Panc1 (cell line): ENCODE data around the gene NHEJ1. TPM values are rescaled to one million over a fixed set of nuclear protein-coding genes. Genes with fewer than 3 reads are reported as not detected.

Source experiments
- ATAC-seq: fragments of 200-7000 bp; cut with Tn5 transposase; 2 replicates; pipeline ENCODE4 v1.9.1; 2020; ENCODE audit warnings: mild to moderate bottlenecking, moderate library complexity
- BruUV-seq: library from RNA; stranded (reverse); fragments of 400-500 nt; replicated peaks from 2 replicates; lab custom pipeline; 2021; lab: Mats Ljungman, UMichigan
- CTCF ChIA-PET: fragments of 300-600 bp; sonication (Branson Sonifier 250); formaldehyde crosslinking; loops from one replicate; lab custom pipeline; 2022; ENCODE audit warnings: antibody characterized with exemption; lab: Charles Lee
- POLR2A ChIA-PET: fragments of 300-600 bp; sonication (Branson Sonifier 250); formaldehyde crosslinking; loops from one replicate; lab custom pipeline; 2022; ENCODE audit warnings: antibody characterized with exemption; lab: Charles Lee
- DNase-seq: peaks from one replicate; pipeline ENCODE4 v3.0.0-alpha.2; 2010; ENCODE audit warnings: low read depth, low spot score
- H3K27ac ChIP-seq: 2 replicates; pipeline ENCODE4 v1.5.1; 2011; ENCODE audit warnings: mild to moderate bottlenecking, low read length, inconsistent platforms
- H3K27me3 ChIP-seq: fragments of 200-500 bp; sonication (Bioruptor generic); 2 replicates; pipeline ENCODE4 v1.6.0; 2014; ENCODE audit warnings: low read length, inconsistent platforms; ENCODE audit not compliant: control insufficient read depth, insufficient read depth
- H3K36me3 ChIP-seq: fragments of 200-500 bp; sonication (Bioruptor generic); 2 replicates; pipeline ENCODE4 v1.5.1; 2014; ENCODE audit warnings: inconsistent platforms, mild to moderate bottlenecking, low read length, moderate library complexity; ENCODE audit not compliant: control insufficient read depth, insufficient read depth
- H3K4me1 ChIP-seq: 2 replicates; pipeline ENCODE4 v1.5.1; 2011; ENCODE audit warnings: inconsistent platforms, mild to moderate bottlenecking, low read length, moderate library complexity; ENCODE audit not compliant: control insufficient read depth, insufficient read depth
- H3K4me3 ChIP-seq, 2 experiments: 2 replicates each; pipeline ENCODE4 v1.5.1; 2011 to 2012; ENCODE audit warnings: low read depth in 2 of 2, low read length in 2 of 2, mild to moderate bottlenecking in 2 of 2, inconsistent platforms in 1 of 2, moderate library complexity in 1 of 2
- H3K9me3 ChIP-seq: fragments of 200-500 bp; sonication (Bioruptor generic); 2 replicates; pipeline ENCODE4 v1.5.1; 2014; ENCODE audit warnings: low read depth, mild to moderate bottlenecking, inconsistent platforms, low read length, moderate library complexity; ENCODE audit not compliant: control insufficient read depth, insufficient read depth
- CTCF ChIP-seq: fragments of 450-650 bp; IDR thresholded peaks from 2 replicates; pipeline ENCODE4 v1.5.1; 2017; ENCODE audit warnings: mild to moderate bottlenecking
- POLR2AphosphoS5 ChIP-seq: IDR thresholded peaks from 2 replicates; pipeline ENCODE4 v1.6.1; 2012; ENCODE audit warnings: mild to moderate bottlenecking, low read depth, low read length, moderate library complexity
- REST ChIP-seq, 2 experiments: IDR thresholded peaks; 2 replicates each; pipeline ENCODE4 v1.6.1; 2011 to 2012; ENCODE audit warnings: low read depth in 2 of 2, control low read depth in 1 of 2, low read length in 1 of 2, mild to moderate bottlenecking in 1 of 2, moderate library complexity in 1 of 2; ENCODE audit not compliant: insufficient read depth in 1 of 2
- SIN3A ChIP-seq: IDR thresholded peaks from 2 replicates; pipeline ENCODE4 v1.6.1; 2012; ENCODE audit warnings: low read depth, mild to moderate bottlenecking, low read length, moderate library complexity, borderline replicate concordance; ENCODE audit not compliant: insufficient read depth
- TCF7L2 ChIP-seq: IDR thresholded peaks from 2 replicates; pipeline ENCODE4 v1.6.1; 2011; ENCODE audit warnings: mild to moderate bottlenecking, low read depth, low read length, inconsistent platforms
- in situ Hi-C: cut with HindIII; loops from 2 replicates; pipeline ENCODE4 v1.10.0; 2016; ENCODE audit warnings: low sequenced_read_pairs, low pct_unique_long_range_greater_than_20kb
- intact Hi-C: fragments of 100-400 bp; cut with micrococcal nuclease; formaldehyde crosslinking; loops from one replicate; pipeline ENCODE4 v1.10.0; 2022; ENCODE audit not compliant: unreplicated experiment
- total RNA-seq: library from RNA; stranded (reverse); gene quantifications from one replicate; pipeline ENCODE4 v1.2.1, GENCODE V29; 2021; ENCODE audit not compliant: unreplicated experiment

NHEJ1 gene
- total RNA-seq, 1 experiment from 2014 or later = 18.2 TPM

GRCh38 chr2:219120082-219120481 lies 40.5 kb downstream of the NHEJ1 start:
- CTCF ChIA-PET = interaction anchor here (0.6 to 1.4 kb wide), 13 partner anchors 16 to 179 kb away, joined by 3 to 18 read pairs (median 7); partner anchors contain the start of gene CDK5R2
- in situ Hi-C loops = no loop called here

GRCh38 chr2:219119422-219120043 lies 41.1 kb downstream of the NHEJ1 start:
- no peaks in the 10 kb centered on the region for H3K27me3 ChIP-seq
- peak; percentile 87 for TF ChIP-seq CTCF
- TF ChIP-seq SIN3A = no peak
- ChIA-PET CTCF (interaction anchor here (0.5 to 1.4 kb wide), 16 partner anchors 15 to 202 kb away, joined by 3 to 18 read pairs (median 7); partner anchors contain the start of gene CDK5R2), POLR2A (interaction anchor here (0.6 kb wide), 1 partner anchor 43 kb away, joined by 13 read pairs; no protein-coding TSS in a partner anchor)
- DNase-seq (no peak), ATAC-seq (peak; percentile 91)
- H3K27ac ChIP-seq = no peak overlapping the region
- in situ Hi-C loops (no loop called here), intact Hi-C loops (loop anchor here (5.0 kb wide), 1 partner anchor 62 kb away; no protein-coding TSS in a partner anchor)
- no TSS peak for BruUV-seq
- no peaks in the 10 kb centered on the region for H3K4me1 ChIP-seq
- no peaks in the 10 kb centered on the region for H3K36me3 ChIP-seq
- H3K9me3 ChIP-seq = no peaks in the 10 kb centered on the region
- H3K4me3 ChIP-seq = no peak overlapping the region

More at GRCh38 chr2:219120082-219120481, 40.5 kb downstream of the NHEJ1 start:
- Histone ChIP-seq H3K9me3 (no peaks in the 10 kb centered on the region), H3K27ac (no peak overlapping the region), H3K27me3 (no peaks in the 10 kb centered on the region), H3K36me3 (no peaks in the 10 kb centered on the region), H3K4me1 (0 out of 2 replicates have a peak, but pooled peaks cover under 1% of the 10 kb centered on the region), H3K4me3 (no peak overlapping the region)
- ATAC-seq (no peak), DNase-seq (no peak)
- POLR2A ChIA-PET = interaction anchor here (0.6 kb wide), 1 partner anchor 43 kb away, joined by 13 read pairs; no protein-coding TSS in a partner anchor
- intact Hi-C loops = no loop called here
- BruUV-seq = no TSS peak
- TF ChIP-seq CTCF (no peak), POLR2AphosphoS5 (no peak)

GRCh38 chr2:219118504-219118903 lies 42.1 kb downstream of the NHEJ1 start:
- Histone ChIP-seq H3K36me3 (no peaks in the 10 kb centered on the region), H3K4me3 (no peak overlapping the region), H3K4me1 (no peaks in the 10 kb centered on the region), H3K9me3 (no peaks in the 10 kb centered on the region), H3K27me3 (no peaks in the 10 kb centered on the region), H3K27ac (no peak overlapping the region)
- TF ChIP-seq POLR2AphosphoS5 (no peak), REST (IDR thresholded peaks at IDR 0.05; ENCODE audit: insufficient read depth in 1 of 2, low read depth in 2 of 2, low read length in 1 of 2) (no peak), TCF7L2 (no peak), CTCF (no peak), SIN3A (no peak)
- ATAC-seq = no peak
- CTCF ChIA-PET = interaction anchor here (1.3 to 1.4 kb wide), 2 partner anchors 59 to 91 kb away, joined by 3 to 17 read pairs; no protein-coding TSS in a partner anchor
- no peak for DNase-seq
- intact Hi-C loops (loop anchor here (5.0 kb wide), 1 partner anchor 61 kb away; no protein-coding TSS in a partner anchor), in situ Hi-C loops (no loop called here)
- POLR2A ChIA-PET = no interaction called here
- BruUV-seq = no TSS peak
